Activated CD4-positive, CD25-positive, alpha-beta regulatory T cell (primary cell): ENCODE data around the gene PCDHGA1.

Experiments used
- DNase-seq, 4 experiments: peaks; one replicate each; lab custom pipeline; 2025; lab: John Stamatoyannopoulos, UW

Gene PCDHGA1

GRCh38 chr5:141529873-141530272 lies 199.6 kb downstream of the PCDHGA1 start:
- no peak for DNase-seq

- DNase-seq, result no peak
Observed at GRCh38 chr5:141532726-141533125, 202.4 kb downstream of the PCDHGA1 start.

- no peak for DNase-seq
Observed at GRCh38 chr5:141533897-141534296, 203.6 kb downstream of the PCDHGA1 start.

GRCh38 chr5:141534492-141535213 lies 204.3 kb downstream of the PCDHGA1 start:
- no peak for DNase-seq

GRCh38 chr5:141543053-141543452 lies 212.7 kb downstream of the PCDHGA1 start:
- no peak for DNase-seq

GRCh38 chr5:141547488-141547887 lies 217.2 kb downstream of the PCDHGA1 start:
- DNase-seq, result no peak

- DNase-seq, result no peak
Observed at GRCh38 chr5:141547921-141548320, 217.6 kb downstream of the PCDHGA1 start.

GRCh38 chr5:141557681-141558136 lies 227.4 kb downstream of the PCDHGA1 start:
- peak; percentile 34 to 69 (median 52) for DNase-seq

GRCh38 chr5:141558150-141558549 lies 227.8 kb downstream of the PCDHGA1 start:
- DNase-seq, result no peak

- DNase-seq, result no peak
Observed at GRCh38 chr5:141559461-141559860, 229.1 kb downstream of the PCDHGA1 start.

- DNase-seq, result no peak
Observed at GRCh38 chr5:141560151-141560550, 229.8 kb downstream of the PCDHGA1 start.

- no peak for DNase-seq
Observed at GRCh38 chr5:141560725-141561483, 230.6 kb downstream of the PCDHGA1 start.
